GM19328 (cell line): ENCODE data around the gene ATP8B3.

ENCODE experiments used
- ATAC-seq: cut with Tn5 transposase; IDR thresholded peaks from one replicate; pipeline ENCODE4 v1.9.1; 2021; ENCODE audit warnings: mild to moderate bottlenecking, moderate library complexity; ENCODE audit not compliant: unreplicated experiment

The ATP8B3 gene

GRCh38 chr19:1811942-1812425 lies at the start of gene ATP8B3:
Gene ATP8B3, minus strand, starts transcription at chr19:1812276. Its CDS starts 540 bp downstream, at chr19:1811736.
- ATAC-seq = peak; percentile 5

GRCh38 chr19:1861599-1862031 lies 49.5 kb upstream of the ATP8B3 start:
- no peak for ATAC-seq

- no peak for ATAC-seq
Observed at GRCh38 chr19:1860821-1861598, 48.9 kb upstream of the ATP8B3 start.

- ATAC-seq = no peak
Observed at GRCh38 chr19:1860042-1860775, 48.1 kb upstream of the ATP8B3 start.

GRCh38 chr19:1859331-1859781 lies 47.3 kb upstream of the ATP8B3 start:
- no peak for ATAC-seq

GRCh38 chr19:1858412-1859081 lies 46.5 kb upstream of the ATP8B3 start:
- no peak for ATAC-seq

- no peak for ATAC-seq
Observed at GRCh38 chr19:1857648-1858326, 45.7 kb upstream of the ATP8B3 start.

- ATAC-seq = no peak
Observed at GRCh38 chr19:1856698-1857603, 44.9 kb upstream of the ATP8B3 start.

- no peak for ATAC-seq
Observed at GRCh38 chr19:1856345-1856697, 44.2 kb upstream of the ATP8B3 start.

GRCh38 chr19:1855828-1856255 lies 43.8 kb upstream of the ATP8B3 start:
- no peak for ATAC-seq

GRCh38 chr19:1855040-1855827 lies 43.2 kb upstream of the ATP8B3 start:
- ATAC-seq = no peak

- no peak for ATAC-seq
Observed at GRCh38 chr19:1854542-1855039, 42.5 kb upstream of the ATP8B3 start.

GRCh38 chr19:1854039-1854541 lies 42.0 kb upstream of the ATP8B3 start:
- no peak for ATAC-seq

GRCh38 chr19:1853295-1854038 lies 41.4 kb upstream of the ATP8B3 start:
- ATAC-seq = no peak

- no peak for ATAC-seq
Observed at GRCh38 chr19:1852581-1853128, 40.6 kb upstream of the ATP8B3 start.

GRCh38 chr19:1851654-1852580 lies 39.8 kb upstream of the ATP8B3 start:
- ATAC-seq = no peak
